ENCODE measurements around the gene CCM2.
"Not testable (repeated sequence)": the region's sequence is repeated elsewhere in the genome, so short reads cannot be mapped to it uniquely, and the experiment has no call there.

Gene CCM2

DNA sequence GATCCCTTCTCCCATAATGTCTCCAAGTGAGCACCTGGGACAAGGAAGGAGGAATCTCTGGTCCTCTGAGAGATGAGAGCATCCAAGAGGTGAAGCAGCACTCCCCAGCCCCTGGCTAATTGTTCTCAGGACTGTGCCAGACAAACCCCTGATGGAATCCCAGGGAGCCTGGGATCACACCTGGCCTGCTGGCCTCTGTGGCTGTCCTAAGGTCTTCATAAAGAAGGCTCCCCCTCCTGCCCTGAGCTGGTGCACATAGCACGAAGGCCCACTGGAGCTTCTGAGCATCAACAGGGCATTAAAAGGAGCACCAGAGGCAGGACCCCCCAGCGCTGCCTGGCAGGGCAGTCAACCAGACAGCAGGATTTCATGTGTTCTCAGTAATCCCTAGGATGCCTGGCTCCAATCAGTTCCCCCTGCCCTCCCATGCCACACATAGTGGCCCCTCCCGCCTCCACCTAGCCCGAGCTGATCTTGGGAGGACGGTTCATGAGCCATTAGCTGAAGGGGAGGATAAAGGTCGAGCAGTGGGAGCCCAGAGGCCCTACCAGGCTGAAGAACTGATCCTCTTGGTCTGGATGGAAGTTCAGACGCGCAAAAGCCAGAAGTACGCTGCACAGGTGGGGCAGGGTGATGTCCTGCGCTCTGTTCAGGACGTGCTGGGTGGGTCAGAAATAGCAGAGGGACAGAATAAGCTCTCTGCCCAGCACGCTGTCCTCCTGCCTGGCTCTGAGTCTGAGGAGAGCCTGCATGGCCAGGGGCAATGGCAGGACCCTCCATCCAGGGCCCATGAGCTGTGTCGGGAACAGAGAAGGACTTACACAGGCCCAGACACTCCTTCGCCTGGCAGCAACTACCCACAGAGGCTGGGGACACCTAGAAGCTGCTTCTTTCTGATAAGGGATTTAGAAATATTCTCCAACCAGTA, 103.0 kb downstream of the CCM2 start:
- no peak for DNase-seq (ENCODE audit: low read depth)

DNA sequence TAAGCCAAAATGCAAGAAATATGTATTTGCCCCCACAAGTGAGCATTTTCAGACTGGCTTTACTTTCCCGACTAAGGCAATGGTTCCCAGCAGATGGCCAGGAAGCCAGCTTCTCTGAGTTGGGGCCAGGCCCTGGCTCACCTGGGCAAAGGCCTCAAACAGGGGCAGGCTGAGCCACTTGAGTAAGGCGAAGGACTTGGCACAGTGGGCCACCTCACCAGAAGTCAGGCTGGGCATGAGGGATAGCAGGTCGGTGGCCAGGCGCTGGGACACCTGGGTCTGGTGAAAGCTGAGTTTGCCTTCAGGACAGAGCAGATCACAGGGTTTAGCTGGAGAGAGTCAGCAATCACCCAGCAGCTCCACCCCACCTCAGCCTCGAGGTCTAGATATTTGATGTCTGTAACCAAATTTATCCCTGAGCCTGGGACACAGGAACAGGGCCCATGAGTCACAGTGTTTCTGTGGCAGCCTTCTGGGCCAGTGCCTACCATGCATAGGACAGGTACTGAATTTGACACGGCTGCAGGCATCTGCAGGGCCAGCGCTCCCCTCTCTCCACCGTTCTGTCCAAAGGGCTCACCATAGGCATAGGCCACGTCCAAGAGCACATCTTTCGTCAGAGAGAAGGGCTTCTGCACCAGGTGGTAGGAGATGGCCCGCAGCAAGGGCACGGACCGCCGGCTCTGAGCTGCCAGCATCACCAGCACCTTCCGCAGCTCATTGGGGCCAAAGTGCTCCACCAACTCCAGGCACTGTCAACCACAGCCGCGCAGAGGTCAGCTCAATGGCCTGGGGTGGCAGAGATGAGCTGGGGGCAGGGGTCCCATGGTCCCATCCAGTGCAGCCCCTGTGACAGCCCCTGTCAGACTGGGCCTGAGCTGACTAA, 104.2 kb downstream of the CCM2 start:
- no peak for DNase-seq (ENCODE audit: low read depth)

DNA sequence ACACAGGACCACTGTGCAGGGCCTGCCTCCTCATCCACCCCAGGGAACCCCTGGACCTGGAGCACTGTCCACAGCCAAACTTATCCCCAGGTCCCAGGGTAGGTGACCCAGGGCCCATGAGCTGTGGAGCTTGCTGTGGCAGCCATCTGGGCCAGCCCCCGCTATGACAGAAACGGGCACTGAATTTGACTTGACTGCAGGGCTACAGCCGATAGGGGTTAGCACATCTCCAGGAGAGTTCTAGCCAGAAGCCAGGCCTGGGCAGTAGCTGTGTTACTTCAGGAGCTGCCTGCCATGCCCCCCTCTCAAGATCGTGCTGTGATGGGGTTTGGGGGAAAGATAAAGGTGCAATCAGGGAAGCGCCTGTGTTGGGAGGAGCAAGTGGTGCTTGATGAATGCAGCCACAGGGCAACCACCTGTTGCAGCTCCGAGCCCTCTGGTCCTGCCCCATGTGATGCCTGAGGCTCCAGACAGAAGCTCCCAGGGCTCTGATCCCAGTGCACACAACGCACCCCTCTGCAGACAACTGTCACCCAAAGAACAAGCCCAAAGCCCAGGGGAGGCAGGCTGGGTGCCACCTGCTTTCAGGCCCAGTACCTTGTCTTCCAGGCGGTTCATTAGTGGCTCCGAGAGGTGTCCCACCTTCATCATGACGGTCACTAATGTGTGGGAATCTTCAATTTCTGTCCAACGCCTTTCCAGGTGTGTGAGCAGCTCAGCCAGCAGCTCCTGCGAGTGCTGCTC, 105.0 kb downstream of the CCM2 start:
- no peak for DNase-seq (ENCODE audit: low read depth)

DNA sequence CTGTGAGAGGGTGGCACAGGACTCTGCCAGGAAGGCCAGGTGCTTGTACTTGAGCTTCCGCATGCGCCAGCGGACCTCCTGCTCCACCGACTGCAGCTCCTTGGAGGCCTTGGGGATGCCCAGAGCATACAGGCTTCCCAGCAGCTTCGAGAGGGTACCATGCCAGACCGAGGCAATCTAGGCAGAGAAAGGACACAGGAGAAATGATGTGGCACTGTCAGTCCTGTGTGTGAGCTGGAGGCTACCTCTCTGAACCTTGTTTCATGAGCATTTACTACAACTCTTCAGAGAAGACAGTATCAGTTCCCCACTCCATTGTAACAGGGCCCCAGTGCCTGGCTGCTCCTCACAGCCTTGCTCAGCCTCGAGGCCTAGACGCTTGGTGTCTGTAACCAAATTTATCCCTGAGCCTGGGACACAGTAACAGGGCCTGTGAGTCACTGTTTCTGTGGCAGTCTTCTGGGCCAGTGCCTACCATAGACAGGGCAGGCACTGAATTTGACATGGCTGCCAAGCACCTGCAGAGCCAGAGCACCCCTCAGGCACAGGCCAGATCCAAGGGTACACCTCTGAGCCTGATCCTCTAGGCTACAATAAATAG, 105.7 kb downstream of the CCM2 start:
- DNase-seq (ENCODE audit: low read depth), result no peak

DNA sequence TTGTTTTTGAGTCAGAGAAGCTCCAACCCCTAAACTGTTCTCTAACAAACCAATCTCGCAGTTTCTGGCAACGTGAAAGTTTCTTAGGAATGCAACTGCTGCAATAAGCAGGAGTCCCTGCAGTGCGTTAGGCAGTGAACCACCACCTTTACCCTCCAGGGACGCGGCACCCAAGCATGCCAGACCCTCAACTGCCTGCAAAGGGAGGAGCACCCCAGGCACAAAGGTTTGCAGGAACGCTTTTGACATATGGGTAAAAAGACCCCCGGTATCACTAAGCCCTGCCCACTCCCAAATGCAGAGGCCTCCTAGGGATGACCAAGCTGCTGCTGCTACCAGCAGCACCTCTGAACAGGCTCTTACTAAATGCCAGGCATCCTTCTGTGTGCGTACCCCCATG, 106.8 kb downstream of the CCM2 start:
- no peak for DNase-seq (ENCODE audit: low read depth)

DNA sequence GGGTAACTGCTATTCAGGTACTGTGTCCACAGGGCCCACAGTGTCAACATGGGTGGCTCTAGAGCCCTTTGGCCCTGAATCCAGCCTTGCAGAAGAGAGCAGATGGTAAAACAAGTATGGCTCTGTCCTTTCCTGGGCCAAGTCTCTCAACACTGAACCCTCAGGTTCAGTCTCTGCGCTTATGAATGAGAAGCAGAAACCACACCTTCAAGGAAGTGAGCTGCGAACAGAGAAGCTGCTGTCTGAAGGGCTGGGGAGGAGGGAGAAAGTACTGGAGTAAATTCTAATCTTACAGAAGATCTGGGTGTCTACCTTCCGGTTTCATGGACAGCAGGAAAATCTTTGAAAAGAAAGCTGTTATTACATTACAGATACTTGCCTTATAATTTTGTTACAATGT, 107.4 kb downstream of the CCM2 start:
- no peak for DNase-seq (ENCODE audit: low read depth)

DNA sequence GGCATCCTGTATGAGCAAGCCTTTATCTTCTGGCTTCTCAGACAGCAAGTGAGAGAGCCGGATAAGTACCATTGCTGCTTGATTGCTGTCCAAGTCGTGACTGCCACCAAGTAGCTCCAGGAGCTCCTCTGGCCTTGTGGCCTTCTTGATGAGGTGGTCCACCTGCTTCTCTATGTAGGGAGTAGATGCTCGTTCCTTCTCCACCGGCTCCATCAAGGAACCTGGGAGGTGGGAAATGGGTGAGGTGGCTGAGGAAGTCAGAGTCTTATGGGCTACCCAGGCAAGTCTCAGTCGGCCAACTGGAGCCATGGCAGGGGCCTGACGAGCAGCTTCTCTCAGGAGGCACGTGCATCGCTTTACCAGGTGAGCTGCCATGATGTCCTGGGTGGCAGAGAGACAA, 108.9 kb downstream of the CCM2 start:
- no peak for DNase-seq (ENCODE audit: low read depth)

GRCh38 chr7:45111298-45112223, 111.6 kb downstream of the CCM2 start, which contains the start of gene TBRG4:
TSS of gene TBRG4 (minus strand) at chr7:45111697. CDS start at chr7:45109237, 2,460 bp downstream.
- DNase-seq (ENCODE audit: low read depth), result peak; percentile 86

DNA sequence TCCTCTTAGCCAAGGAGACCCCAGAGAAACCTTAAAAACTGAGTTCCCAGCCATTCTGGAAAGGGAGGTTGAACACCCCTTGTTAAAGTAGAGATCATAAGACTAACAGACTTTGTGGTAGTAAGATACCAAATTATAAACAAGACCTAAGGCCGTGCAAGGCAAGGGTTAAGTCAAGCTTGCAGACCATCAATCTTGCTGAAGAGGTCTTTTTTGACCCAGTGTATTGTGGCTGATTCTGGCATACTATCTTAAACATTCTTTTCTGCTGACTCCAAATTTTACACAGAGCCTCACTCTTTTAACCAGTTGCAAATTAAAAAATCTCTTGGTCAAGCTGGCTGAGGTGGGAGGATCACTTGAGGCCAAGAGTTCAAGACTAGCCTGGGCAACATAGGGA, 112.6 kb downstream of the CCM2 start:
- DNase-seq (ENCODE audit: low read depth), result no peak

GRCh38 chr7:45114257-45114656, 114.3 kb downstream of the CCM2 start:
- not testable (repeated sequence) for DNase-seq (ENCODE audit: low read depth)

- DNase-seq (ENCODE audit: low read depth), result no peak
These were observed 114.9 kb downstream of the CCM2 start for GRCh38 chr7:45114926-45115325.

GRCh38 chr7:45116048-45116447, 116.0 kb downstream of the CCM2 start:
- DNase-seq (ENCODE audit: low read depth), result no peak

- DNase-seq (ENCODE audit: low read depth), result no peak
These were observed 117.6 kb downstream of the CCM2 start for GRCh38 chr7:45117582-45117981.

- DNase-seq (ENCODE audit: low read depth), result no peak
These were observed 118.3 kb downstream of the CCM2 start for GRCh38 chr7:45118292-45118691.

GRCh38 chr7:45118889-45119331, 118.9 kb downstream of the CCM2 start:
- no peak for DNase-seq (ENCODE audit: low read depth)

GRCh38 chr7:45119550-45119949, 119.5 kb downstream of the CCM2 start:
- DNase-seq (ENCODE audit: low read depth), result no peak

GRCh38 chr7:45122975-45123860, 123.2 kb downstream of the CCM2 start:
- no peak for DNase-seq (ENCODE audit: low read depth)

DNA sequence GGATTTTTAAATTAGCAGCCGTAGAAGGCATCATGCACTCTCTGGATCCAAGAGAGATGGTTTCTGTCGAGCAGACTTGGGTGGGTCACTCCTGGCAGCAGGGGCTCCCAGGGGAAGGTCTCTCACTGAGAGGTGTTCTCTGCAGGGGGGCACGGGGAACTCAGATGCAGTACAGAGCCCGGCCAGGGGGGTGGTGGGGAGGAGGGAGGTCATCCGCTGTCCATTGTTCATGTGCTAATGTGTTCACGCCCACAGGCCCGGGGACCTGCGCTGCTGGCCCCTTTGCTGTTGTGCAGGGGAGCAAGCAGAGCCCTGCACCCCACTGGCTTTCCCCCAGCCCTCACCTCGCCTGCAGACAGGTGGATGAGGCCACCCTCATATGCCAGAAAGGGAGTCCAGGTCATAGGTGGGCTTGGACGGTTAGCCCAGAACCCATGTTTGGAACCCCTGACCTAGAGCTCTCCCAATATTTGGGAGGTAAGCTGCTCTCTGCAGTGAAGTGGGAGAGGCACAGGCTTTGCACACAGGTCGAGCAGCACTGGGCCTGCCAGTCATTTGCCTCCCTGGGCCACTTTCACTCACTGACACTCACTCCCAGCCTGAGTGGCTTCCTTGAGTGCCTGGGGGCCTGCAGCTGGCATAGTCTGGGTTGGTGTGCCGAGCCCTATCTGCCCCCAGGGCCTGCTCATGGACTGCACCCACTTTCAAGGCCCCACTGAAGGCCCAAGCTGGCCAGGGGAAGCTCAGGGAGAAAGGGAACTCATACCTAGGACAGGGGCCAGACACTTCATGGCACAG, 124.1 kb downstream of the CCM2 start:
- no peak for DNase-seq (ENCODE audit: low read depth)
